Mesodermal cell (in vitro differentiated cells): Measurements from ENCODE around the gene COL25A1.

ENCODE experiments used
- H3K27ac ChIP-seq: 2 replicates; pipeline ENCODE4 v1.7.0; 2013; ENCODE audit warnings: mild to moderate bottlenecking, low read depth, low read length, moderate library complexity; ENCODE audit not compliant: severe bottlenecking
- H3K36me3 ChIP-seq: 2 replicates; pipeline ENCODE4 v1.7.1; 2013; ENCODE audit warnings: mild to moderate bottlenecking, low read length, moderate library complexity; ENCODE audit not compliant: control insufficient read depth, insufficient read depth
- H3K4me1 ChIP-seq: one replicate; pipeline ENCODE4 v1.7.1; 2013; ENCODE audit warnings: mild to moderate bottlenecking, low read length; ENCODE audit not compliant: insufficient read depth, control insufficient read depth, poor library complexity, severe bottlenecking
- H3K4me3 ChIP-seq: 2 replicates; pipeline ENCODE4 v1.7.0; 2013; ENCODE audit warnings: low read length, control low read depth, mild to moderate bottlenecking; ENCODE audit not compliant: insufficient read depth, poor library complexity, severe bottlenecking; ENCODE audit errors: extremely low read depth
- H3K9me3 ChIP-seq: 2 replicates; pipeline ENCODE4 v1.7.1; 2013; ENCODE audit warnings: mild to moderate bottlenecking, low read length, moderate library complexity; ENCODE audit not compliant: control insufficient read depth
- WGBS, 2 experiments: methylation state at CpG; one replicate each; pipeline ENCODE4 v1.1.5; 2013; ENCODE audit warnings: missing lambda C conversion rate in 2 of 2; ENCODE audit not compliant: insufficient coverage in 2 of 2; 5-methylcytosine and 5-hydroxymethylcytosine counted together

The COL25A1 gene

GRCh38 chr4:109041463-109042360, 260.7 kb downstream of the COL25A1 start:
- 89 to 100% methylated on average over 1 to 2 of the region's 3 CpGs for WGBS, 2 experiments
- H3K4me1 ChIP-seq: peaks cover 14% of the 10 kb centered on the region
- no peak overlapping the region for H3K4me3 ChIP-seq

GRCh38 chr4:109040441-109040840, 262.0 kb downstream of the COL25A1 start:
- H3K36me3 ChIP-seq: no peaks in the 10 kb centered on the region
- H3K9me3 ChIP-seq: no peaks in the 10 kb centered on the region
- H3K4me3 ChIP-seq: no peak overlapping the region
- no peak overlapping the region for H3K27ac ChIP-seq
- WGBS, 2 experiments: 100% methylated on average over 3 to 4 of the region's 5 CpGs
- H3K4me1 ChIP-seq: peaks cover 9% of the 10 kb centered on the region

More at GRCh38 chr4:109041463-109042360, 260.7 kb downstream of the COL25A1 start:
- Histone ChIP-seq H3K36me3 (no peaks in the 10 kb centered on the region), H3K9me3 (no peaks in the 10 kb centered on the region), H3K27ac (no peak overlapping the region)

GRCh38 chr4:109037026-109037425, 265.4 kb downstream of the COL25A1 start:
- WGBS, 2 experiments: no CpG with 5 or more reads among the region's 2 CpGs
- Histone ChIP-seq H3K4me1 (peaks cover 9% of the 10 kb centered on the region), H3K4me3 (no peak overlapping the region), H3K27ac (no peak overlapping the region), H3K36me3 (no peaks in the 10 kb centered on the region), H3K9me3 (no peaks in the 10 kb centered on the region)

GRCh38 chr4:109033993-109034392, 268.5 kb downstream of the COL25A1 start:
- Histone ChIP-seq H3K4me3 (no peak overlapping the region), H3K36me3 (no peaks in the 10 kb centered on the region), H3K27ac (no peak overlapping the region), H3K9me3 (no peaks in the 10 kb centered on the region), H3K4me1 (no peaks in the 10 kb centered on the region)
- no CpG with 5 or more reads among the region's 1 CpG for WGBS, 2 experiments

GRCh38 chr4:109032671-109033070, 269.8 kb downstream of the COL25A1 start:
- Histone ChIP-seq H3K4me1 (peaks cover under 1% of the 10 kb centered on the region), H3K27ac (no peak overlapping the region), H3K4me3 (no peak overlapping the region), H3K36me3 (no peaks in the 10 kb centered on the region), H3K9me3 (no peaks in the 10 kb centered on the region)
- whole genome bisulfite sequencing, 2 experiments: 78 to 84% methylated on average over 3 to 5 of the region's 5 CpGs

- Histone ChIP-seq H3K27ac (no peak overlapping the region), H3K4me3 (no peak overlapping the region), H3K9me3 (no peaks in the 10 kb centered on the region), H3K4me1 (peaks cover 25% of the 10 kb centered on the region), H3K36me3 (no peaks in the 10 kb centered on the region)
- 91 to 93% methylated on average over 4 of the region's 4 CpGs for WGBS, 2 experiments
These were observed 272.5 kb downstream of the COL25A1 start for GRCh38 chr4:109029987-109030386.

GRCh38 chr4:109027016-109027500, 275.4 kb downstream of the COL25A1 start:
- 85% methylated on average over 5 of the region's 5 CpGs for WGBS, 2 experiments
- Histone ChIP-seq H3K9me3 (peaks cover 8% of the 10 kb centered on the region), H3K27ac (peak overlapping the region; percentile 72), H3K36me3 (no peaks in the 10 kb centered on the region), H3K4me1 (peaks cover 25% of the 10 kb centered on the region), H3K4me3 (no peak overlapping the region)

GRCh38 chr4:109026588-109026987, 275.9 kb downstream of the COL25A1 start:
- H3K27ac ChIP-seq: peak overlapping the region; percentile 72
- H3K36me3 ChIP-seq: no peaks in the 10 kb centered on the region
- H3K9me3 ChIP-seq: peaks cover 13% of the 10 kb centered on the region
- no peak overlapping the region for H3K4me3 ChIP-seq
- peaks cover 25% of the 10 kb centered on the region for H3K4me1 ChIP-seq
- 63 to 85% methylated on average over 3 of the region's 4 CpGs for WGBS, 2 experiments

- peaks cover 25% of the 10 kb centered on the region for H3K4me1 ChIP-seq
- 83 to 84% methylated on average over 1 to 2 of the region's 3 CpGs for WGBS, 2 experiments
- H3K9me3 ChIP-seq: peaks cover 13% of the 10 kb centered on the region
- peak overlapping the region; percentile 72 for H3K27ac ChIP-seq
- H3K36me3 ChIP-seq: no peaks in the 10 kb centered on the region
- no peak overlapping the region for H3K4me3 ChIP-seq
These were observed 276.9 kb downstream of the COL25A1 start for GRCh38 chr4:109025471-109026076.

- peaks cover 25% of the 10 kb centered on the region for H3K4me1 ChIP-seq
- no peak overlapping the region for H3K27ac ChIP-seq
- H3K36me3 ChIP-seq: no peaks in the 10 kb centered on the region
- 88 to 100% methylated on average over 1 of the region's 1 CpG for WGBS, 2 experiments
- peaks cover 13% of the 10 kb centered on the region for H3K9me3 ChIP-seq
- H3K4me3 ChIP-seq: no peak overlapping the region
These were observed 279.5 kb downstream of the COL25A1 start for GRCh38 chr4:109022961-109023360.
